GM21515 (cell line): ENCODE measurements around the gene RRM2.
"Not testable (repeated sequence)": the region's sequence is repeated elsewhere in the genome, so short reads cannot be mapped to it uniquely, and the experiment has no call there.

Source experiments
- ATAC-seq: cut with Tn5 transposase; IDR thresholded peaks from one replicate; pipeline ENCODE4 v1.9.1; 2021; ENCODE audit not compliant: unreplicated experiment

The RRM2 gene

GRCh38 chr2:10132043-10132575 lies 9.6 kb downstream of the RRM2 start:
- ATAC-seq = no peak

DNA sequence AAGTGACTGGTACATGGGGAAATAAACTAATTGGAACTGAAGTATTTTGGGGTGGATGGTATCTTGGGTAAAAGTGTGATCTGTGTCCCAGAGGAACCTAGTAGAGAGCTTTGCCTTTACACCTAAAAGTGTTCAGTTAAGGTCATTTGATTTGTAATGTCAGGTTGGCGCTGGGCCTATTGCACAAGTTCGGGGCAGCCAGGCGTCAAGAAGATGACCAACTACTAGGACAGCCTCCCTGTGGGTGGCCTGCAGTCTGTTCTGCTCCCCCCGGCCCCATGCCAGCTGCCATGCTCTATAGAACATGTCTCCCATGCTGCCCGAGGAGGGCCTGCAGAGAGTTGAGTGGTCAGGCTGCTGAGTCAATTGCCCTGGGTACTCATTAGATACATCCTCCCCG lies 10.1 kb downstream of the RRM2 start:
- no peak for ATAC-seq

GRCh38 chr2:10132996-10133647 lies 10.6 kb downstream of the RRM2 start:
- ATAC-seq = no peak

GRCh38 chr2:10135296-10136089 lies 13.0 kb downstream of the RRM2 start:
- ATAC-seq = no peak

GRCh38 chr2:10136101-10136934 lies 13.8 kb downstream of the RRM2 start:
- no peak for ATAC-seq

- no peak for ATAC-seq
Observed at GRCh38 chr2:10137053-10137843, 14.7 kb downstream of the RRM2 start.

GRCh38 chr2:10139536-10139935 lies 17.0 kb downstream of the RRM2 start:
- ATAC-seq = no peak

GRCh38 chr2:10140841-10141610 lies 18.5 kb downstream of the RRM2 start:
- no peak for ATAC-seq

DNA sequence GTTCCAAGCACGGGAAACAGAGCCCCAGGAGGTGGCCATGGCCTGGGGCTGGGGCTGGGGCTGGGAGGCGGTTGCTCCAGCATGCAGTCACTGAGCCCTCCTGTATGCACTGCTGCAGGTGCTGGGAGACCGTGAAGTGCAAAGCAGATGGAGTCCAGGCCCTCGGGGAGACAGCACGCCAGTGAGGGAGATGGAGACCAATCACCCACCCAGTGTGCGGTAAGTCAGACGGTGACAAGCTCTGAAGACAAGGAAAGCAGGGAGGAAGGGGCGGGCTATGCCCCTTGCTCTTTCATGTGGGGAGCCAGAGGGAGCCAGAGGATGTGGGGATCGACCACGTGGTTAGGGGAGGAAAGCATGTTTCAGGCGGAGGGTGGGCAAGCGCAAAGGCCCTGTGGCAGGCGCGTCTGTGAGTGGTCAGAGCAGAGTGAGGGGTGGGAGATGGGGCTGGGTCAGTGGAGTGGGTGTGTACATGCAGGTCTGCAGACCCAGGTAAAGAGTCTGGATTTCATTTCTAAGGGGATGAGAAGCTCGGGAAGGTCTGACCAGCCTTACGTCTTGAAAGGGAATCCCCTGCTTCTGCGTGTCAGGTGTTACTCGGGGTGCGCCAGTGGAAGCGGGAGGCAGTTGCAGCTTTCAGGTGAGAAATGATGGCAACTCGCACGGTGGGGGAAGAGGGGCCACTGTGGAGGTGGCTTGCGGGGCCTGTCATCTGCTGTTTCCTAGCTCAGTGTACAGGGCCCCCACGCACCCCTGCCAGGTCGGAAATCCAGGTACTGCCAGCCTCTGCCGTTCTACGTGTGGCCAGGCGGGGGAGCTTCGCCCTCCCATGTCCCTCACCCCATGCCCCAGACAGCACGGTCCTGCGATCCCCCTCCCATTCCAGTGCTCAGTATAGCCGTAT lies 19.4 kb downstream of the RRM2 start:
- no peak for ATAC-seq

GRCh38 chr2:10142640-10142965 lies 20.1 kb downstream of the RRM2 start:
- no peak for ATAC-seq

GRCh38 chr2:10144771-10145518 lies 22.4 kb downstream of the RRM2 start:
- no peak for ATAC-seq

DNA sequence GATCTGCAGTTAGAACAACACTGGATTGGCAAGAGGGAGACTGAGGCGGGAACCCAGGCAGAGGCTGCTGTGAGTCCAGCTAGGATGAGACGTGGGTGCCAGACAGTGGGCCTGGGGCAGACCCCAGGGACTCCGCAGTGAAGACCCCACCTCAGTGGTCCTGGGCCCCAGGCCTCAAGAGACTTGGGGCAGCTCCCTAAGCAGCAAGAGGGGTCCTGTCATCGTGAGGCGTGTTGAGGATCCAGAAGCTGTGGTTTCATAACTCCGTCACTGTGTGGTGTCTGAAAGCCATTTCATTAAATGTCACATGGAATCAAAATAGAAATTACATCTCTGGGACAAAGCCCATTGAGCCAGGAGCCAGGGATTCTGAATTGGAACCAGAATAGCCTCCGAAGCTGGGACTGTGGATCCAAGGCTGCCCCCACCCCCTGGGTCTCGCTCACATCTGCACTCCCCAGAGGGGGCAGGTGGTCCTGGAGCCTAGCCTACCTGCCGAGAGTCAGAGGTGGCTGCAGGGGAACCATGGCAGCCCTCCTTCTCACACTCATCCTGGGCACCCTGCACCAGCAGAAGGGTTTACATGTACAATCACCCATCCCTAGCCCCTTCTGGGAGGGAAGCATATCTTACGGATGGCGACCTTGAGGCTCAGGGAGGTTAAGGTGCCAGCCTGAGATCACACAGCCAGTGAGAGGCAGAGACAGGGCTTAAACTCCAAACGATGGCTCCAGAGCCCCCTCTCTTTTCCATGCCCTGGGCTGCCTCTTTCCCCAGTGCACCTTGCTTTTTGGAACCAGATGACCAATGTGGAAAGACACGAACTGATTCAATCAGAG lies 23.2 kb downstream of the RRM2 start:
- no peak for ATAC-seq

DNA sequence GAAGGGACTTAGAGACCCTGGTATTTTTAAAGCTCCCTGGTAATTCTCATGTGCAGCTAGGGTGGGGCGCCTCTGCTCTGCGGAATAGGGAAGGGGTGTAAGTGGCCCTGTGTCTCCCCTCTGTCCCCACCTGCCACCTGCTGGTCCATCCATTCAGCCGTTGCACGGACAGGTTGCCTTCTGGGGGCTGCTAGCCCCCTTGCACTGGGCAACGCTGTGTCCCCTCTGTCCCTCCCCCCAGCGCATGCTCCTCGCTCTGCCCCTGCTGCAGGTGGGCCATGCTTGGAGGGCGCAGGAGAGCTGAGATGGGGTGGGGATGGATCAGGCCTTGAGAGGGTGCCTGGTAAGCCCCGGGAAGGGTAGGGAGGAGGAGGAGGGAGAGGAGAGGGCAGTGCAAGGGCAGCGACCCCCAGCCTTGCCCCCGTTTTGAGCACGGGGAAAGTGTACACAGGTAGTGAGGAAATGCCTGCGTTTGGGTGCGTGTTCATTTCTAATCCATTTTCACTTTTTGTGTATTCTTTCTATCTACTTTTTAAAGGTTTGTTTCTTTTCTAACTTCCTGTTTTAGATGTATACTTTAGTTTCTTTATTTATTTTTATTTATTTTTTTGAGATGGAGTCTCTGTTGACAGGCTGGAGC lies 23.9 kb downstream of the RRM2 start:
- ATAC-seq = no peak

GRCh38 chr2:10147050-10147660 lies 24.6 kb downstream of the RRM2 start:
- ATAC-seq = not testable (repeated sequence)

GRCh38 chr2:10148268-10148667 lies 25.7 kb downstream of the RRM2 start:
- ATAC-seq = no peak

GRCh38 chr2:10149635-10150034 lies 27.1 kb downstream of the RRM2 start:
- ATAC-seq = no peak

- ATAC-seq = no peak
Observed at GRCh38 chr2:10150436-10150835, 27.9 kb downstream of the RRM2 start.
